GM21529 (cell line): ENCODE measurements around the gene SGPP2.

Source experiments
- ATAC-seq: cut with Tn5 transposase; IDR thresholded peaks from one replicate; pipeline ENCODE4 v1.9.1; 2021; ENCODE audit not compliant: unreplicated experiment

The SGPP2 gene

GRCh38 chr2:222459983-222460382, 35.6 kb downstream of the SGPP2 start:
- no peak for ATAC-seq

- no peak for ATAC-seq
These were observed 41.4 kb downstream of the SGPP2 start for GRCh38 chr2:222465746-222466145.

- no peak for ATAC-seq
These were observed 44.0 kb downstream of the SGPP2 start for GRCh38 chr2:222468346-222468745.

GRCh38 chr2:222470802-222471468, 46.6 kb downstream of the SGPP2 start:
- ATAC-seq: no peak

GRCh38 chr2:222477962-222478608, 53.7 kb downstream of the SGPP2 start:
- no peak for ATAC-seq

- no peak for ATAC-seq
These were observed 55.5 kb downstream of the SGPP2 start for GRCh38 chr2:222479859-222480258.

- no peak for ATAC-seq
These were observed 56.2 kb downstream of the SGPP2 start for GRCh38 chr2:222480497-222480896.

GRCh38 chr2:222481941-222482340, 57.6 kb downstream of the SGPP2 start:
- ATAC-seq: no peak

GRCh38 chr2:222483513-222484039, 59.2 kb downstream of the SGPP2 start:
- ATAC-seq: no peak

GRCh38 chr2:222485367-222486211, 61.2 kb downstream of the SGPP2 start:
- no peak for ATAC-seq

GRCh38 chr2:222490131-222490530, 65.8 kb downstream of the SGPP2 start:
- no peak for ATAC-seq

GRCh38 chr2:222492683-222493082, 68.3 kb downstream of the SGPP2 start:
- no peak for ATAC-seq

- ATAC-seq: no peak
These were observed 69.9 kb downstream of the SGPP2 start for GRCh38 chr2:222494104-222494739.

- no peak for ATAC-seq
These were observed 71.0 kb downstream of the SGPP2 start for GRCh38 chr2:222495388-222495787.

GRCh38 chr2:222499226-222499625, 74.9 kb downstream of the SGPP2 start:
- ATAC-seq: no peak

GRCh38 chr2:222504191-222504590, 79.8 kb downstream of the SGPP2 start:
- no peak for ATAC-seq

GRCh38 chr2:222504719-222505118, 80.4 kb downstream of the SGPP2 start:
- peak; percentile 99 for ATAC-seq

- no peak for ATAC-seq
These were observed 82.0 kb downstream of the SGPP2 start for GRCh38 chr2:222506230-222506935.

GRCh38 chr2:222514901-222515300, 90.6 kb downstream of the SGPP2 start:
- no peak for ATAC-seq

GRCh38 chr2:222518570-222519381, 94.4 kb downstream of the SGPP2 start:
- ATAC-seq: no peak
